Activated CD8-positive, alpha-beta T cell treated with anti-CD3 and anti-CD28 coated beads for 36 hours (primary cell): ENCODE data around the gene UBAC2. TPM values are rescaled to one million over a fixed set of nuclear protein-coding genes. Genes with fewer than 3 reads are reported as not detected.

Experiments
- ATAC-seq: fragments of 200-7000 bp; cut with Tn5 transposase; one replicate; pipeline ENCODE4 v1.10.0; 2021; ENCODE audit warnings: mild to moderate bottlenecking, moderate library complexity
- CTCF ChIA-PET: fragments of 350-600 bp; sonication (Branson Sonifier 250); formaldehyde crosslinking; loops from one replicate; lab custom pipeline; 2021; ENCODE audit warnings: antibody characterized with exemption; lab: Charles Lee
- POLR2A ChIA-PET: fragments of 350-600 bp; sonication (Branson Sonifier 250); formaldehyde crosslinking; loops from one replicate; lab custom pipeline; 2021; ENCODE audit warnings: antibody characterized with exemption; lab: Charles Lee
- DNase-seq: peaks from one replicate; pipeline ENCODE4 v3.0.0-alpha.2; 2020
- H3K27ac Mint-ChIP-seq: one replicate; pipeline ENCODE4 v1.8.0; 2021; ENCODE audit warnings: mild to moderate bottlenecking, mixed read lengths
- H3K27me3 Mint-ChIP-seq: one replicate; pipeline ENCODE4 v1.8.0; 2021; ENCODE audit warnings: mixed read lengths
- H3K36me3 Mint-ChIP-seq: one replicate; pipeline ENCODE4 v1.8.0; 2021; ENCODE audit warnings: low read depth, mixed read lengths
- H3K4me1 Mint-ChIP-seq: one replicate; pipeline ENCODE4 v1.8.0; 2021; ENCODE audit warnings: low read depth, mixed read lengths
- H3K4me3 Mint-ChIP-seq: one replicate; pipeline ENCODE4 v1.8.0; 2021; ENCODE audit warnings: mild to moderate bottlenecking, moderate library complexity, mixed read lengths
- H3K9me3 Mint-ChIP-seq: one replicate; pipeline ENCODE4 v1.8.0; 2021; ENCODE audit warnings: mixed read lengths
- CTCF ChIP-seq: fragments of 200-600 bp; IDR thresholded peaks from one replicate; pipeline ENCODE4 v1.8.0; 2022; ENCODE audit warnings: antibody characterized with exemption, mild to moderate bottlenecking
- intact Hi-C: fragments of 100-400 bp; cut with micrococcal nuclease; formaldehyde crosslinking; loops from one replicate; pipeline ENCODE4 v1.10.0; 2022
- total RNA-seq, 2 experiments: library from RNA; stranded (reverse); gene quantifications; one replicate each; pipeline ENCODE4 v1.2.3, GENCODE V29; 2021

UBAC2 gene
- total RNA-seq, 2 experiments from 2014 or later: 63.7 to 68.4 TPM

GRCh38 chr13:99155821-99156220 is 44.8 kb upstream of the UBAC2 start:
- ATAC-seq (peak; percentile 31), DNase-seq (no peak)
- Mint-ChIP-seq H3K27ac (no peak overlapping the region), H3K4me1 (peaks cover 6% of the 10 kb centered on the region), H3K27me3 (peaks cover 3% of the 10 kb centered on the region), H3K9me3 (no peaks in the 10 kb centered on the region), H3K36me3 (no peaks in the 10 kb centered on the region), H3K4me3 (no peak overlapping the region)
- no peak for TF ChIP-seq CTCF
- intact Hi-C loops: no loop called here
- POLR2A ChIA-PET: interaction anchor here (0.6 kb wide), 1 partner anchor 10 kb away, joined by 3 read pairs; no protein-coding TSS in a partner anchor
- CTCF ChIA-PET: no interaction called here

- no peaks in the 10 kb centered on the region for H3K9me3 Mint-ChIP-seq
- no peak overlapping the region for H3K27ac Mint-ChIP-seq
- ATAC-seq (no peak), DNase-seq (no peak)
- no peaks in the 10 kb centered on the region for H3K36me3 Mint-ChIP-seq
- ChIA-PET POLR2A (no interaction called here), CTCF (no interaction called here)
- no peak for TF ChIP-seq CTCF
- H3K27me3 Mint-ChIP-seq: peaks cover 3% of the 10 kb centered on the region
- H3K4me1 Mint-ChIP-seq: no peaks in the 10 kb centered on the region
- no peak overlapping the region for H3K4me3 Mint-ChIP-seq
- intact Hi-C loops: no loop called here
Measured at GRCh38 chr13:99157046-99157445, 43.6 kb upstream of the UBAC2 start.

GRCh38 chr13:99158846-99159245 is 41.8 kb upstream of the UBAC2 start:
- no peak overlapping the region for H3K27ac Mint-ChIP-seq
- intact Hi-C loops: no loop called here
- no peaks in the 10 kb centered on the region for H3K4me1 Mint-ChIP-seq
- peaks cover 3% of the 10 kb centered on the region for H3K27me3 Mint-ChIP-seq
- CTCF ChIA-PET: interaction anchor here (0.8 to 2.1 kb wide), 2 partner anchors 18 to 107 kb away, joined by 4 to 5 read pairs; no protein-coding TSS in a partner anchor
- no peak overlapping the region for H3K4me3 Mint-ChIP-seq
- no peak for DNase-seq
- no peaks in the 10 kb centered on the region for H3K9me3 Mint-ChIP-seq
- no peak for TF ChIP-seq CTCF
- POLR2A ChIA-PET: no interaction called here
- ATAC-seq: no peak
- H3K36me3 Mint-ChIP-seq: no peaks in the 10 kb centered on the region

- no peak for DNase-seq
- CTCF ChIA-PET: interaction anchor here (0.6 to 2.1 kb wide), 4 partner anchors 17 to 317 kb away, joined by 3 to 6 read pairs (median 4); no protein-coding TSS in a partner anchor
- H3K27me3 Mint-ChIP-seq: peaks cover 3% of the 10 kb centered on the region
Measured at GRCh38 chr13:99159331-99160061, 41.2 kb upstream of the UBAC2 start.

More at GRCh38 chr13:99159331-99160061, 41.2 kb upstream of the UBAC2 start:
- H3K9me3 Mint-ChIP-seq: no peaks in the 10 kb centered on the region
- POLR2A ChIA-PET: interaction anchor here (0.7 kb wide), 1 partner anchor 40 kb away, joined by 5 read pairs; no protein-coding TSS in a partner anchor
- no peak for TF ChIP-seq CTCF
- H3K36me3 Mint-ChIP-seq: no peaks in the 10 kb centered on the region
- H3K4me1 Mint-ChIP-seq: no peaks in the 10 kb centered on the region
- no peak for ATAC-seq
- H3K27ac Mint-ChIP-seq: no peak overlapping the region
- H3K4me3 Mint-ChIP-seq: no peak overlapping the region
- intact Hi-C loops: no loop called here
